Mucosa of gallbladder (tissue), 1 donor: ENCODE results near the gene MROH2A. TPM values are rescaled to one million over a fixed set of nuclear protein-coding genes. Genes with fewer than 3 reads are reported as not detected.
A peak's percentile ranks its signal among the peaks of the same experiment; 100 is the strongest.

Experiments used
- DNase-seq: peaks from one replicate; pipeline ENCODE4 v3.0.0-alpha.2; 2020; ENCODE audit warnings: low spot score
- total RNA-seq: library from RNA; stranded (reverse); gene quantifications from one replicate; pipeline ENCODE4 v1.2.1, GENCODE V29; 2021
- donor health status: DM: no; HTN: no; CAD: no.

The MROH2A gene
- total RNA-seq, 1 donor from 2014 or later, result 1.2 TPM

GRCh38 chr2:233817995-233818638 is 40.0 kb downstream of the MROH2A start:
- no peak for DNase-seq

- DNase-seq, result no peak
Measured at GRCh38 chr2:233818639-233819621, 40.8 kb downstream of the MROH2A start.

GRCh38 chr2:233819884-233820773 is 42.0 kb downstream of the MROH2A start:
- DNase-seq, result no peak

- DNase-seq, result no peak
Measured at GRCh38 chr2:233820774-233821105, 42.6 kb downstream of the MROH2A start.

- DNase-seq, result no peak
Measured at GRCh38 chr2:233821196-233821595, 43.1 kb downstream of the MROH2A start.

GRCh38 chr2:233821709-233822100 is 43.6 kb downstream of the MROH2A start:
- no peak for DNase-seq

GRCh38 chr2:233822101-233822771 is 44.1 kb downstream of the MROH2A start:
- DNase-seq, result no peak

GRCh38 chr2:233822781-233823730 is 44.9 kb downstream of the MROH2A start:
- peak; percentile 76 for DNase-seq

- DNase-seq, result no peak
Measured at GRCh38 chr2:233823731-233824121, 45.6 kb downstream of the MROH2A start.

GRCh38 chr2:233824373-233824772 is 46.2 kb downstream of the MROH2A start:
- DNase-seq, result no peak

GRCh38 chr2:233828546-233829192 is 50.5 kb downstream of the MROH2A start:
- DNase-seq, result no peak

- DNase-seq, result no peak
Measured at GRCh38 chr2:233829193-233830110, 51.3 kb downstream of the MROH2A start.

- DNase-seq, result no peak
Measured at GRCh38 chr2:233830111-233830802, 52.1 kb downstream of the MROH2A start.

- DNase-seq, result no peak
Measured at GRCh38 chr2:233831011-233831721, 53.0 kb downstream of the MROH2A start.

GRCh38 chr2:233831861-233832260 is 53.7 kb downstream of the MROH2A start:
- no peak for DNase-seq

GRCh38 chr2:233832414-233832813 is 54.3 kb downstream of the MROH2A start:
- DNase-seq, result no peak

- DNase-seq, result peak; percentile 18
Measured at GRCh38 chr2:233832869-233833311, 54.8 kb downstream of the MROH2A start.
